Thoracic aorta (tissue), 2 donors: ENCODE data around the gene SOX9. TPM values are rescaled to one million over a fixed set of nuclear protein-coding genes. Genes with fewer than 3 reads are reported as not detected.

Experiments
- ATAC-seq: fragments of 150-250 bp; one replicate; pipeline ENCODE4 v1.8.0; 2017; ENCODE audit warnings: low read depth; ENCODE audit not compliant: insufficient number of reproducible peaks, low FRiP score
- DNase-seq: peaks from one replicate; pipeline ENCODE4 v3.0.0-alpha.2; 2020; ENCODE audit warnings: low spot score
- H3K27ac ChIP-seq, 2 donors: fragments of 200-600 bp; sonication (generic); 1 replicate in 1 of 2; 2 replicates in 1 of 2; pipeline ENCODE4 v1.5.1; 2016; ENCODE audit warnings: mild to moderate bottlenecking in 2 of 2, moderate library complexity in 2 of 2
- H3K27me3 ChIP-seq: fragments of 200-600 bp; sonication (generic); replicated peaks from 2 replicates; pipeline ENCODE4 v1.6.0; 2016; ENCODE audit warnings: mild to moderate bottlenecking; ENCODE audit not compliant: insufficient read depth
- H3K36me3 ChIP-seq: fragments of 200-600 bp; sonication (generic); one replicate; pipeline ENCODE4 v1.5.1; 2016
- H3K4me1 ChIP-seq, 2 donors: fragments of 200-600 bp; sonication (generic); 1 replicate in 1 of 2; 2 replicates in 1 of 2; pipeline versions ENCODE4 v1.5.1 to v1.6.0; 2016; ENCODE audit warnings: low read depth in 2 of 2, mild to moderate bottlenecking in 1 of 2; ENCODE audit not compliant: control insufficient read depth in 1 of 2
- H3K4me3 ChIP-seq: fragments of 200-600 bp; sonication (generic); 2 replicates; pipeline ENCODE4 v1.5.1; 2016; ENCODE audit warnings: mild to moderate bottlenecking
- H3K9me3 ChIP-seq: fragments of 200-600 bp; sonication (generic); 2 replicates; pipeline ENCODE4 v1.5.1; 2016
- CTCF ChIP-seq: fragments of 200-600 bp; sonication (generic); IDR thresholded peaks from one replicate; pipeline ENCODE4 v1.5.1; 2019; ENCODE audit warnings: antibody characterized with exemption
- total RNA-seq, 2 donors: library from RNA; depleted of rRNA; stranded (reverse); fragments of >200 nt; gene quantifications; one replicate each; pipeline versions ENCODE4 v1.1.0 to v1.2.3, GENCODE V29; 2016

The SOX9 gene
- total RNA-seq, 2 donors from 2014 or later = 1.2 to 3.6 TPM

GRCh38 chr17:72122765-72123529 is 2.1 kb downstream of the SOX9 start:
- no peak overlapping the region for H3K27ac ChIP-seq

DNA sequence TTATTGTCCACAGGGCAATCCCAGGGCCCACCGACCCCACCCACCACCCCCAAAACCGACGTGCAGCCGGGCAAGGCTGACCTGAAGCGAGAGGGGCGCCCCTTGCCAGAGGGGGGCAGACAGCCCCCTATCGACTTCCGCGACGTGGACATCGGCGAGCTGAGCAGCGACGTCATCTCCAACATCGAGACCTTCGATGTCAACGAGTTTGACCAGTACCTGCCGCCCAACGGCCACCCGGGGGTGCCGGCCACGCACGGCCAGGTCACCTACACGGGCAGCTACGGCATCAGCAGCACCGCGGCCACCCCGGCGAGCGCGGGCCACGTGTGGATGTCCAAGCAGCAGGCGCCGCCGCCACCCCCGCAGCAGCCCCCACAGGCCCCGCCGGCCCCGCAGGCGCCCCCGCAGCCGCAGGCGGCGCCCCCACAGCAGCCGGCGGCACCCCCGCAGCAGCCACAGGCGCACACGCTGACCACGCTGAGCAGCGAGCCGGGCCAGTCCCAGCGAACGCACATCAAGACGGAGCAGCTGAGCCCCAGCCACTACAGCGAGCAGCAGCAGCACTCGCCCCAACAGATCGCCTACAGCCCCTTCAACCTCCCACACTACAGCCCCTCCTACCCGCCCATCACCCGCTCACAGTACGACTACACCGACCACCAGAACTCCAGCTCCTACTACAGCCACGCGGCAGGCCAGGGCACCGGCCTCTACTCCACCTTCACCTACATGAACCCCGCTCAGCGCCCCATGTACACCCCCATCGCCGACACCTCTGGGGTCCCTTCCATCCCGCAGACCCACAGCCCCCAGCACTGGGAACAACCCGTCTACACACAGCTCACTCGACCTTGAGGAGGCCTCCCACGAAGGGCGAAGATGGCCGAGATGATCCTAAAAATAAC is 3.0 kb downstream of the SOX9 start:
- no peaks in the 10 kb centered on the region for H3K9me3 ChIP-seq
- H3K4me3 ChIP-seq = no peak overlapping the region
- H3K27me3 ChIP-seq = no peaks in the 10 kb centered on the region
- DNase-seq (no peak), ATAC-seq (no peak)
- H3K36me3 ChIP-seq = no peaks in the 10 kb centered on the region
- TF ChIP-seq CTCF = no peak
- no peak overlapping the region for H3K27ac ChIP-seq
- H3K4me1 ChIP-seq = peaks cover 7 to 30% of the 10 kb centered on the region in 2 donors

More at GRCh38 chr17:72122765-72123529, 2.1 kb downstream of the SOX9 start:
- Histone ChIP-seq H3K4me1 (peaks cover 12 to 36% of the 10 kb centered on the region in 2 donors), H3K27me3 (no peaks in the 10 kb centered on the region), H3K9me3 (no peaks in the 10 kb centered on the region), H3K36me3 (no peaks in the 10 kb centered on the region), H3K4me3 (peak overlapping the region; percentile 64)
- no peak for ATAC-seq
- TF ChIP-seq CTCF = no peak
- no peak for DNase-seq

- H3K27me3 ChIP-seq = no peaks in the 10 kb centered on the region
- DNase-seq = no peak
- H3K27ac ChIP-seq = no peak overlapping the region
Observed at GRCh38 chr17:72124438-72124775, 3.6 kb downstream of the SOX9 start.

DNA sequence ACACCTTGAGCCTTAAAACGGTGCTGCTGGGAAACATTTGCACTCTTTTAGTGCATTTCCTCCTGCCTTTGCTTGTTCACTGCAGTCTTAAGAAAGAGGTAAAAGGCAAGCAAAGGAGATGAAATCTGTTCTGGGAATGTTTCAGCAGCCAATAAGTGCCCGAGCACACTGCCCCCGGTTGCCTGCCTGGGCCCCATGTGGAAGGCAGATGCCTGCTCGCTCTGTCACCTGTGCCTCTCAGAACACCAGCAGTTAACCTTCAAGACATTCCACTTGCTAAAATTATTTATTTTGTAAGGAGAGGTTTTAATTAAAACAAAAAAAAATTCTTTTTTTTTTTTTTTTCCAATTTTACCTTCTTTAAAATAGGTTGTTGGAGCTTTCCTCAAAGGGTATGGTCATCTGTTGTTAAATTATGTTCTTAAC is 4.4 kb downstream of the SOX9 start:
- H3K36me3 ChIP-seq = no peaks in the 10 kb centered on the region
- no peak for DNase-seq
- no peaks in the 10 kb centered on the region for H3K27me3 ChIP-seq
- H3K4me3 ChIP-seq = no peak overlapping the region
- no peak for ATAC-seq
- no peak overlapping the region for H3K27ac ChIP-seq
- H3K9me3 ChIP-seq = no peaks in the 10 kb centered on the region
- peaks cover 7 to 24% of the 10 kb centered on the region in 2 donors for H3K4me1 ChIP-seq
- no peak for TF ChIP-seq CTCF

More at GRCh38 chr17:72124438-72124775, 3.6 kb downstream of the SOX9 start:
- TF ChIP-seq CTCF = no peak
- no peaks in the 10 kb centered on the region for H3K9me3 ChIP-seq
- H3K4me1 ChIP-seq = peaks cover 7 to 30% of the 10 kb centered on the region in 2 donors
- no peak for ATAC-seq
- H3K4me3 ChIP-seq = no peak overlapping the region
- H3K36me3 ChIP-seq = no peaks in the 10 kb centered on the region

- no peak overlapping the region for H3K4me3 ChIP-seq
- no peaks in the 10 kb centered on the region for H3K9me3 ChIP-seq
- TF ChIP-seq CTCF = no peak
- H3K4me1 ChIP-seq = peaks cover 7 to 22% of the 10 kb centered on the region in 2 donors
- H3K36me3 ChIP-seq = no peaks in the 10 kb centered on the region
- H3K27ac ChIP-seq = no peak overlapping the region
- H3K27me3 ChIP-seq = no peaks in the 10 kb centered on the region
- ATAC-seq (no peak), DNase-seq (no peak)
Observed at GRCh38 chr17:72125742-72126141, 4.9 kb downstream of the SOX9 start.
